ENCODE results near the gene C20orf141. TPM values are rescaled to one million over a fixed set of nuclear protein-coding genes. Genes with fewer than 3 reads are reported as not detected.

C20orf141 gene, protein sequence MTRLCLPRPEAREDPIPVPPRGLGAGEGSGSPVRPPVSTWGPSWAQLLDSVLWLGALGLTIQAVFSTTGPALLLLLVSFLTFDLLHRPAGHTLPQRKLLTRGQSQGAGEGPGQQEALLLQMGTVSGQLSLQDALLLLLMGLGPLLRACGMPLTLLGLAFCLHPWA
- total RNA-seq, result not detected in 2 replicates

DNA sequence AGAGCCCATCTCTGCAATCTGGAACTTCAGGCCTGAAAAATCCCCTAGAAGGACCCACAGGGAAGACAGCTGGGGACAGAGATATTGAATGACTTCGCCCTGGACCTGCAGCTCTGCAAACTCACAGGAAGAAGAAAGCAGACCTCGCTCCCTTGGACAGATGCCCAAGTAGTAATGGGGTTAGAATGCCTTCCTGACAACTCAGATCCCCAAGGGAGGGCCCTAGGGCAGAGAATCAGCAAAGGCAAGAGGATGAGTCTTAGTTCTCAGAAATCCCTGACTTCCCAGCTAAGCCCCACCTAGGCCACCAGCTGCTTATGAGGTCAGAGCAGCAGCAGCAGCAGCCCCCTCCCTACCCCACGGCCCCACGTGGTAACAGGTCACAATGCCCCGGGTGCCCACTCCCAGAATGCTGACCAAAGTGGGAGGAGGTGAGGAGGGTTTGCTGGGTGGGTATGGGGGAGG, at the start of gene C20orf141:
Gene C20orf141, plus strand, starts transcription at position 401 of the 465 bp plus-strand sequence. CDS start 198 bp downstream, outside the sequence.

DNA sequence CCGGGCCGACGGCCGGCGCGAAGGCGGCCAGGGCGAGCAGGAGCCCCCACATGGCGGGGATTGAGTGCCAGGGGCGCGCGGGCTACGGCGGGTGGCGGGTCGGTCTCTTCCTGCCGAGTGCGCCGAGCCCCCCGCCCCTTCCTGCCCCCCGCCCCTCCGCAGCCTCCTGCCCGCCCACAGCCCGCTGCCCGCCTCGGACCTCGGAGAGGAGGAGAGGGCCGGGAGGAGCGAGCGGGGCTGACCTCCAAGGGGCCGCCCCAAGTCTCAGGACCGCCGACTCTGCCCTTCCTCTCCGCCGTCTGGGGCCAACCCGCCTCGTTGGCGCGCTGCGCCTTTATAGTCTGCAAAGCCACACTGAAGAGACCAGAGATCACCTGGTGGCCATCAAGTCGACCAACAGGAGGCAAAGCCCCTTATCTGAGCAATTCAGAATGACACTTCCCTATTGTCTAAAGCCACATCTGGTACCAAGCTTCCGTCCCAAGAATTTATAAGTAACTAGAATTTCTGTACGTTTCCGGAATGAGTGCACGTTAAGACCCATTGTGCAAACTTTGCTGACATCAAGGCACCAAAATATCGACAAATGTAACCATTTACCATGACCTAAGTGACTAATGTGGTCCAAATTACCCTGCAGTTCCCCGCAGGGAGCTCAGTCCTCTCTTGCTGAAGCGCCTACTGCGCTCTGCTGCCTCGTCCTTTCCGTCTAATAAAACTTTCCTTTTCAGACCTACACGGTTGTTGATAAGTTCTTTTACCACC, 14.1 kb upstream of the C20orf141 start, which contains the start of gene CPXM1:
Gene CPXM1, minus strand, starts transcription at position 107 of the 765 bp plus-strand sequence. Its CDS starts 55 bp downstream, at position 52.

DNA sequence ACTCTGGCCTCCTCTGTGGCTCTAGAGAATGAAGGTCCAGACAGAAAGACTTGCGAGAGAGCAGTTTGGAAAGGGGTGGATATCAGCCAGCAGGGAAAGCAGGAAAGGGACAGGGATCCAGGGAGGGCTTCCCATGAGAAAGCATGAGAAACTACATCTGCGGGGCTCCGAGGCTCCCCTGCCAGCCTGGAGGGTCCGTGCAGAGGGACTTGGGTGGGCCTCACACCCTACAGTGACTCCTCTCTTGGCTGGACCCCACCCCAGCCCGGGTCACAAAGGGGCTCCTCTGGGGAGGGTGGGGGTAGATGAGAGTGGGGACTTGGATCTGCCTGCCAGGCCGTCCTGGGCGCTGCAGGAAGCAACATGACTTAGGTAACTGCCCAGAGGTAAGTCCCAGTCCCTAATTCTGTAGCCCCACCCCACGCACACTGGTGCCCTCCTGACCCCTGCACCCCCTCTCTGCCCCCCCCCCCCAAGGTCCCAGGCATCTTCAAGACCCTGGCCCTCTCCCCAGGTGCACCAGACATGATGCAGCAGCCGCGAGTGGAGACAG, 1.3 kb downstream of the C20orf141 start, which contains the start of gene TMEM239:
Gene TMEM239, plus strand, starts transcription at position 335 of the 553 bp plus-strand sequence. Its CDS starts 191 bp downstream, at position 526.

DNA sequence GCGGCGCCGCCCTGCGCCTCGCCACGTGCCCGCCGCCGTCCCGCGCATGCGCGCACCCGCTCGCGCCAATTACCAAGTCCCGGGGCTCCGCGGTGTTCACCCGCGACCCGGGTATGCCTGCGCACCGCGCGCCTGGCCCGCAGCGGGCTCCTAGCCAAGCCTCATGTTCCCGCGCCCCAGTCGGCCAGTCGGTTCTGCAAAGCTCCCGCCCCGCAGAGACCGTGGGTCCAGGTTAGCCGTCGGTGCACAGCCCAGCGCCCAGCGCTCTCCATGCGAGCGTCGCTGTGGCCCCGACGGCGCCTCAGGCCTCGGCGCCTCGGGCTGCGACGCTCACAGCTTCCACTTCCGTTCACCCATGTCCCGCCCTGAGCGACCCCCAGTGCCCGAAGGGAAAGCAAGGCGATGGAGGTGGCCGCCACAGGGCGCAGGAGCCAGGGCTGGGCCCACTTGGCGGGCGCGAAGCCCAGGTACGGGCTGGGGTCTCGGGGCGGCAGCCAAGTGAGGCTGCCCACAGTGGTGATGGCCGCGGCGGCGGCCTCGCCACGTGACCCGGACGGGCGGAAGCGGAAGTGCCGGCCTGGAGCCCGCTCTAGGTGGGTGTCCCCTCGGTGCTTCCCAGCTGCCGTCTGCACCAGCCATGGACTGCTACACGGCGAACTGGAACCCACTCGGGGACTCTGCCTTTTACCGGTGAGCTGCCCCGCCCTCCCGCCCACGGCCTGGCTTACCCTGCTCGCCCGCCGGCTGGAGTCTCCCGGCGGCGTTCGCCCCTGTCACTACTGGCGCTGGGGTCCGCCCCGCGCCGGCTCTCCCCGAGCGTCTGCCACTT, 25.6 kb downstream of the C20orf141 start, which contains the start of the genes PCED1A and VPS16:
Gene PCED1A, minus strand, starts transcription at position 518 of the 829 bp plus-strand sequence. CDS start 743 bp downstream, outside the sequence.
Gene VPS16, plus strand, starts transcription at position 608 of the 829 bp plus-strand sequence. Its CDS starts 30 bp downstream, at position 638.

Other genes with a start within 250 kb of the C20orf141 start
- 148 and 221 TPM in 2 replicates for gene NOP56, start 162.4 kb upstream of the C20orf141 start, total RNA-seq
- 103 and 111 TPM in 2 replicates for gene IDH3B, start 150.8 kb upstream of the C20orf141 start, total RNA-seq
- gene EBF4, start 122.2 kb upstream of the C20orf141 start, total RNA-seq, result under 0.01 and 2.6 TPM in 2 replicates
- under 0.01 and 0.38 TPM in 2 replicates for gene CPXM1, start 14.4 kb upstream of the C20orf141 start, total RNA-seq
- not detected in 2 replicates for gene TMEM239, start 1.4 kb downstream of the C20orf141 start, total RNA-seq
- 11.5 and 22.4 TPM in 2 replicates for gene PCED1A, start 25.7 kb downstream of the C20orf141 start, total RNA-seq
- 42.3 and 52.3 TPM in 2 replicates for gene VPS16, start 25.8 kb downstream of the C20orf141 start, total RNA-seq
- gene PTPRA, start 58.5 kb downstream of the C20orf141 start, total RNA-seq, result 19.8 and 29.6 TPM in 2 replicates
- gene GNRH2, start 228.6 kb downstream of the C20orf141 start, total RNA-seq, result 0.25 TPM in 1 of 2 replicates, not detected in the other
- gene MRPS26, start 231.1 kb downstream of the C20orf141 start, total RNA-seq, result 36.4 and 36.6 TPM in 2 replicates

Data from bladder microvascular endothelial cell (primary cell).